ENCODE measurements around the gene WRNIP1. TPM values are rescaled to one million over a fixed set of nuclear protein-coding genes. Genes with fewer than 3 reads are reported as not detected.

The WRNIP1 gene
- total and polyA plus RNA-seq, 2 donors (not counting 1 experiment from before 2014, with no cell fraction given), result 29.7 to 40.8 TPM

GRCh38 chr6:2803731-2804429 is 38.7 kb downstream of the WRNIP1 start:
- H2AFZ ChIP-seq (ENCODE audit: low read length), result no peak overlapping the region
- no peaks in the 10 kb centered on the region for H3K36me3 ChIP-seq (ENCODE audit: control insufficient read depth, insufficient read depth, low read length)
- no peaks in the 10 kb centered on the region for H3K4me1 ChIP-seq (ENCODE audit: control insufficient read depth, extremely low read depth, insufficient read depth, low read length)
- no peak overlapping the region for H3K9ac ChIP-seq (ENCODE audit: insufficient read depth, low read length)
- TF ChIP-seq CTCF (conservative IDR thresholded peaks at IDR 0.05 in 1 of 2, IDR thresholded peaks at IDR 0.05 in 1 of 2; ENCODE audit: low read depth in 1 of 2, low read length in 2 of 2) (no peak), EZH2 (IDR thresholded peaks at IDR 0.05; ENCODE audit: low read length, missing control alignments) (no peak)
- no peak overlapping the region for H3K4me3 ChIP-seq (replicated peaks in 1 of 4; ENCODE audit: control extremely low read depth in 1 of 4, insufficient read depth in 1 of 4, low read depth in 3 of 4, low read length in 4 of 4)
- H3K27me3 ChIP-seq (ENCODE audit: control insufficient read depth, insufficient read depth, low read length), result no peaks in the 10 kb centered on the region
- DNase-seq (ENCODE audit: low read depth in 2 of 2), result no peak
- H4K20me1 ChIP-seq (ENCODE audit: control insufficient read depth, extremely low read depth, insufficient read depth, low read length), result no peaks in the 10 kb centered on the region
- H3K79me2 ChIP-seq (ENCODE audit: control insufficient read depth, insufficient read depth, low read length), result no peaks in the 10 kb centered on the region
- no peak overlapping the region for H3K27ac ChIP-seq (ENCODE audit: insufficient read depth, low read length)
- no peaks in the 10 kb centered on the region for H3K9me3 ChIP-seq (ENCODE audit: control insufficient read depth, insufficient read depth, low read depth, low read length)
- no peak overlapping the region for H3K4me2 ChIP-seq (ENCODE audit: extremely low read depth, insufficient read depth, low read length)

GRCh38 chr6:2804516-2804915 is 39.3 kb downstream of the WRNIP1 start:
- H3K27ac ChIP-seq (ENCODE audit: insufficient read depth, low read length), result no peak overlapping the region
- no peaks in the 10 kb centered on the region for H3K79me2 ChIP-seq (ENCODE audit: control insufficient read depth, insufficient read depth, low read length)
- H3K4me2 ChIP-seq (ENCODE audit: extremely low read depth, insufficient read depth, low read length), result no peak overlapping the region

GRCh38 chr6:2805031-2805430 is 39.8 kb downstream of the WRNIP1 start:
- H3K9me3 ChIP-seq (ENCODE audit: control insufficient read depth, insufficient read depth, low read depth, low read length), result no peaks in the 10 kb centered on the region
- no peak overlapping the region for H3K9ac ChIP-seq (ENCODE audit: insufficient read depth, low read length)
- H3K4me2 ChIP-seq (ENCODE audit: extremely low read depth, insufficient read depth, low read length), result no peak overlapping the region
- H3K36me3 ChIP-seq (ENCODE audit: control insufficient read depth, insufficient read depth, low read length), result no peaks in the 10 kb centered on the region
- H3K27me3 ChIP-seq (ENCODE audit: control insufficient read depth, insufficient read depth, low read length), result no peaks in the 10 kb centered on the region
- H3K4me1 ChIP-seq (ENCODE audit: control insufficient read depth, extremely low read depth, insufficient read depth, low read length), result no peaks in the 10 kb centered on the region
- DNase-seq (ENCODE audit: low read depth in 2 of 2), result no peak
- H3K4me3 ChIP-seq (replicated peaks in 1 of 4; ENCODE audit: control extremely low read depth in 1 of 4, insufficient read depth in 1 of 4, low read depth in 3 of 4, low read length in 4 of 4), result no peak overlapping the region
- no peaks in the 10 kb centered on the region for H3K79me2 ChIP-seq (ENCODE audit: control insufficient read depth, insufficient read depth, low read length)
- H3K27ac ChIP-seq (ENCODE audit: insufficient read depth, low read length), result no peak overlapping the region
- TF ChIP-seq EZH2 (IDR thresholded peaks at IDR 0.05; ENCODE audit: low read length, missing control alignments) (no peak), CTCF (conservative IDR thresholded peaks at IDR 0.05 in 1 of 2, IDR thresholded peaks at IDR 0.05 in 1 of 2; ENCODE audit: low read depth in 1 of 2, low read length in 2 of 2) (no peak)
- no peak overlapping the region for H2AFZ ChIP-seq (ENCODE audit: low read length)
- no peaks in the 10 kb centered on the region for H4K20me1 ChIP-seq (ENCODE audit: control insufficient read depth, extremely low read depth, insufficient read depth, low read length)

More at GRCh38 chr6:2804516-2804915, 39.3 kb downstream of the WRNIP1 start:
- Histone ChIP-seq H4K20me1 (ENCODE audit: control insufficient read depth, extremely low read depth, insufficient read depth, low read length) (no peaks in the 10 kb centered on the region), H3K9me3 (ENCODE audit: control insufficient read depth, insufficient read depth, low read depth, low read length) (no peaks in the 10 kb centered on the region), H3K27me3 (ENCODE audit: control insufficient read depth, insufficient read depth, low read length) (no peaks in the 10 kb centered on the region), H3K4me1 (ENCODE audit: control insufficient read depth, extremely low read depth, insufficient read depth, low read length) (no peaks in the 10 kb centered on the region), H3K4me3 (replicated peaks in 1 of 4; ENCODE audit: control extremely low read depth in 1 of 4, insufficient read depth in 1 of 4, low read depth in 3 of 4, low read length in 4 of 4) (no peak overlapping the region), H3K36me3 (ENCODE audit: control insufficient read depth, insufficient read depth, low read length) (no peaks in the 10 kb centered on the region), H3K9ac (ENCODE audit: insufficient read depth, low read length) (no peak overlapping the region), H2AFZ (ENCODE audit: low read length) (no peak overlapping the region)
- TF ChIP-seq CTCF (conservative IDR thresholded peaks at IDR 0.05 in 1 of 2, IDR thresholded peaks at IDR 0.05 in 1 of 2; ENCODE audit: low read depth in 1 of 2, low read length in 2 of 2) (no peak), EZH2 (IDR thresholded peaks at IDR 0.05; ENCODE audit: low read length, missing control alignments) (no peak)
- DNase-seq (ENCODE audit: low read depth in 2 of 2), result no peak

Data from fibroblast of lung (primary cell).